ENCODE measurements around the gene FAAH. TPM values are rescaled to one million over a fixed set of nuclear protein-coding genes. Genes with fewer than 3 reads are reported as not detected.

FAAH gene
- total and polyA plus RNA-seq, 2 of the 13 experiments (the other 11 are each of a cell fraction or from before 2014, with no cell fraction given), result 5.4 to 11.0 TPM

GRCh38 chr1:46434358-46434757, 40.2 kb downstream of the FAAH start:
- H3K4me2 ChIP-seq (ENCODE audit: low read depth, low read length), result no peak overlapping the region
- ChIA-PET CTCF (ENCODE audit: low intra/inter-chr PET ratio, low total read pairs) (no interaction called here), POLR2A (no interaction called here)
- 68% methylated on average over 3 of the region's 3 CpGs for WGBS (ENCODE audit: low lambda C conversion rate)
- no peak for TF ChIP-seq ZNF530 (CRISPR knock-in tag; IDR thresholded peaks at IDR 0.05; ENCODE audit: low read depth)
- no peak for TF ChIP-seq ZNF597 (CRISPR knock-in tag; IDR thresholded peaks at IDR 0.05)
- TF ChIP-seq MBNL3 (CRISPR knock-in tag; conservative IDR thresholded peaks at IDR 0.05), result no peak
- TF ChIP-seq RBAK (CRISPR knock-in tag; IDR thresholded peaks at IDR 0.05), result no peak
- H3K9ac ChIP-seq (ENCODE audit: insufficient read depth, low read depth, low read length), result no peak overlapping the region
- no peaks in the 10 kb centered on the region for H3K4me1 ChIP-seq (ENCODE audit: insufficient read depth, low read length)
- H3K9me3 ChIP-seq (ENCODE audit: low read length), result no peaks in the 10 kb centered on the region
- H3K36me3 ChIP-seq (replicated peaks in 1 of 2; ENCODE audit: control insufficient read depth in 1 of 2, insufficient read depth in 2 of 2, low read length in 2 of 2), result no peaks in the 10 kb centered on the region
- H3K27ac ChIP-seq (ENCODE audit: extremely low read length, insufficient read depth, low read length), result no peak overlapping the region
- FAIRE-seq, result no peak
- no peak overlapping the region for H2AFZ ChIP-seq (ENCODE audit: low read length)
- peaks cover 8 to 26% of the 10 kb centered on the region in 2 experiments; a peak in 4 of 5 replicates for H3K27me3 ChIP-seq (ENCODE audit: control insufficient read depth in 1 of 2, insufficient read depth in 2 of 2, low read length in 2 of 2)
- no peaks in the 10 kb centered on the region for H3K79me2 ChIP-seq (ENCODE audit: insufficient read depth, low read length)
- DNase-seq (ENCODE audit: low spot score), result no peak
- H4K20me1 ChIP-seq (ENCODE audit: insufficient read depth, low read length), result no peaks in the 10 kb centered on the region
- ATAC-seq, result no peak
- BruUV-seq (replicated peaks), result no TSS peak
- in situ Hi-C loops (cut with HindIII; ENCODE audit: extremely low pct_ligation_motif_present, low pct_unique_long_range_greater_than_20kb) (no loop called here), intact Hi-C loops (cut with micrococcal nuclease; ENCODE audit: unreplicated experiment) (no loop called here)
- H3K4me3 ChIP-seq (replicated peaks in 1 of 3; ENCODE audit: insufficient read depth in 1 of 3, low read depth in 2 of 3, low read length in 3 of 3), result no peak overlapping the region

DNA sequence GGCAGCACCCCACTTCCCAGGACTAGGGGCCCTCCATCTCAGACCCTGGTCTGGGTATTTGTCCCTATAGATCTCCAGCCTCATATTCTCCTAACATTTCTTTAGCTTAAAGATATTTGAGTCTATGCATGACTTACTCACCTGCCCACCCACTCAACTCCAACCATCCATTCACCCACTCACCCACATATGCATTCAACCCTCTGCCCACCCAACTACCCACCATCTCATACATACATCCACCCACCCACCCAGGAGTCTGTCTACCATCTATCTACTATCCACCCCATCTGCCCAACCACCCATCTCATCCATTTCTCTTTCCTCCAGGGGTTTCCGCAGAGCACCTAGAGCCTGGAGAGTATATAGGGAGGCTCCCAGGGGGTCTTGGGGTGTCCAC, 42.7 kb downstream of the FAAH start:
- Histone ChIP-seq H3K4me2 (ENCODE audit: low read depth, low read length) (no peak overlapping the region), H3K27ac (ENCODE audit: extremely low read length, insufficient read depth, low read length) (no peak overlapping the region), H3K9ac (ENCODE audit: insufficient read depth, low read depth, low read length) (no peak overlapping the region), H2AFZ (ENCODE audit: low read length) (no peak overlapping the region), H3K4me1 (ENCODE audit: insufficient read depth, low read length) (no peaks in the 10 kb centered on the region), H4K20me1 (ENCODE audit: insufficient read depth, low read length) (no peaks in the 10 kb centered on the region), H3K4me3 (replicated peaks in 1 of 3; ENCODE audit: insufficient read depth in 1 of 3, low read depth in 2 of 3, low read length in 3 of 3) (no peak overlapping the region), H3K36me3 (replicated peaks in 1 of 2; ENCODE audit: control insufficient read depth in 1 of 2, insufficient read depth in 2 of 2, low read length in 2 of 2) (no peaks in the 10 kb centered on the region), H3K79me2 (ENCODE audit: insufficient read depth, low read length) (no peaks in the 10 kb centered on the region), H3K9me3 (ENCODE audit: low read length) (no peaks in the 10 kb centered on the region), H3K27me3 (ENCODE audit: control insufficient read depth in 1 of 2, insufficient read depth in 2 of 2, low read length in 2 of 2) (peaks cover 10 to 17% of the 10 kb centered on the region in 2 experiments; a peak in 3 of 5 replicates)
- CTCF ChIA-PET (ENCODE audit: low intra/inter-chr PET ratio, low total read pairs), result no interaction called here
- 96% methylated on average over 1 of the region's 1 CpG for WGBS (ENCODE audit: low lambda C conversion rate)
- POLR2A ChIA-PET, result no interaction called here
- no peak for ATAC-seq
- BruUV-seq (replicated peaks), result no TSS peak
- in situ Hi-C loops (cut with HindIII; ENCODE audit: extremely low pct_ligation_motif_present, low pct_unique_long_range_greater_than_20kb), result no loop called here
- no peak for DNase-seq (ENCODE audit: low spot score)
- intact Hi-C loops (cut with micrococcal nuclease; ENCODE audit: unreplicated experiment), result no loop called here
- no peak for FAIRE-seq
- TF ChIP-seq ZNF569 (CRISPR knock-in tag; IDR thresholded peaks at IDR 0.05; ENCODE audit: borderline replicate concordance), result no peak
- TF ChIP-seq NFE2L2 (IDR thresholded peaks at IDR 0.05; ENCODE audit: low read length), result no peak
- no peak for TF ChIP-seq ZNF282 (IDR thresholded peaks at IDR 0.05; ENCODE audit: partially characterized antibody)
- TF ChIP-seq ZBTB25 (CRISPR knock-in tag; IDR thresholded peaks at IDR 0.05), result no peak
- TF ChIP-seq CBFB (CRISPR knock-in tag; IDR thresholded peaks at IDR 0.05), result no peak
- TF ChIP-seq ZNF746 (CRISPR knock-in tag; IDR thresholded peaks at IDR 0.05), result no peak
- no peak for TF ChIP-seq AFF4 (CRISPR knock-in tag; IDR thresholded peaks at IDR 0.05)
- no peak for TF ChIP-seq ZSCAN25 (CRISPR knock-in tag; IDR thresholded peaks at IDR 0.05)
- TF ChIP-seq NR2F2 (IDR thresholded peaks at IDR 0.05; ENCODE audit: borderline replicate concordance, low read depth), result no peak
- TF ChIP-seq ZBTB21 (CRISPR knock-in tag; IDR thresholded peaks at IDR 0.05), result no peak
